SKM-1 treated with dmso at 0.1 percent for 144 hours (cell line): ENCODE results near the gene NTN4.
A peak's percentile ranks its signal among the peaks of the same experiment; 100 is the strongest.
"Not testable (repeated sequence)": the region's sequence is repeated elsewhere in the genome, so short reads cannot be mapped to it uniquely, and the experiment has no call there.

Source experiments
- DNase-seq: peaks from one replicate; lab custom pipeline; 2025; ENCODE audit not compliant: unreplicated experiment; lab: John Stamatoyannopoulos, UW

The NTN4 gene

DNA sequence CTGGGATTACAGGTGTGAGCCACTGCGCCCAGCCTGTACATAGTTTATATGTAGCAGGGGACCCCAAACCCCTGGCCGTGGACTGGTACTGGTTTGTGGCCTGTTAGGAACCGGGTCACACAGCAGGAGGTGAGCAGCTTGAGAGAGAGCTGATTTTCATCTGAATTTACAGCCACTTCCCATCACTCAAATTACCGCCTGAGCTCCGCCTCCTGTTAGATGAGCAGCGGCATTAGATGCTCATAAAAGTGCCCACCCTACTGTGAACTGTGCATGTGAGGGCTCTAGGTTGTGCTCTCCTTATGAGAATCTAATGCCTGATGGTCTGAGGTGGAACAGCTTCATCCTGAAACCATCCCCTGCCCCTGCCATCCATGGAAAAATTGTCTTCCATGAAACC, 119.3 kb downstream of the NTN4 start:
- no peak for DNase-seq

DNA sequence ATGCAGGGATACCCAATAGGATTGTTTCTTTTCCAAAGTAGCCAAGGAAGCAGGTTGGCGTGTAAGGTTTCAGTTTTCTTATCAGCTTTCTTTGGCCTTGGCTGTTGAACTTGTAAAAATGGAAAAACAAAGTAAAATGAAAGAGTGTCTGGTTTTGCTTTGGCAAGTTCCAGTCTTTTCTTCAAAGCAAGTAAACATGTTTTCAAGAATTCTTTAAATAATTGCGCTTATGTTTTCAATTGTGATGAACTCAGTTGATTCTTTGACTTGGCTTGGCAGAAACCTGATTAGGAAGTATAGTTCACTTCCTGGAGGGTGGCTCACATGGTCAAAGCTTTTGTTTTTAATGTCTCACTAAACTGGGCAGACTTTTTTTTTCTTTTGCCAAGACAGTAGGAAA, 127.0 kb downstream of the NTN4 start:
- no peak for DNase-seq

DNA sequence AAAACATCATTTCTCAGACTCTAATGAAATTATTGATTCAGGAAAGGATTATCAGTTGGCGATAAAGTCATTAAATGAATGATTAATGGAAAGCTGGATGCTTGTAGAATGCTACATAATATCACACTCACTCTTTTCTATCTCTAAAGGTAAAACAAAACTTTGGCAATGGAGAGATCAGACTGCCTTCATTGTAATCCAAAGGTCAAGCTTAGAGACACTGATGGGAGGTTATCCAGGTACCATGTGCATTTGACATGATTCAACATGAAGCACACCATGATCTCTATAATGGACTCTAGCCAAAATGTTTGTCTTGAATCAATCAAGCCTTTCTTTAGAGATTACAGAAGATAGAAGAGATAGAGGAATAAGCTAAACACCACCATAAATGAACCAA, 129.2 kb downstream of the NTN4 start:
- no peak for DNase-seq

DNA sequence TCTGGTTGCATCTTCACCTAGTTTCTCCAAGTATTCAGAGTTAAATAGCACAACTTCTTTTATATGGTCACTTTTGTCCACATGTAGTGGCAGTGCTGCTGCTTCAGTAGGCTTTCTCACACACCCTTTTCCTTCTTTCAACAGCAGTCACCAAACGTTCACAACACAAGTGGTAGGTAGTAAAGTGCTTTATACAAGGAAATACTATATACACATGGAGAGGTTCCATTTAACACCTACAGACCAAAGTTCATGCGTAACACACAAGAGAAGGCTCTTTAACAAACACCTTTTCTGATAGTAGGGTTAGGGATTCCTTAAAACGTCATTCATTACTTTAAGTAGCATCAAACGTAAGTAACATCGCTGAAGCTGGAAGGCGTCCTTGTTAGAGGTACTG, 132.2 kb downstream of the NTN4 start:
- DNase-seq: no peak

DNA sequence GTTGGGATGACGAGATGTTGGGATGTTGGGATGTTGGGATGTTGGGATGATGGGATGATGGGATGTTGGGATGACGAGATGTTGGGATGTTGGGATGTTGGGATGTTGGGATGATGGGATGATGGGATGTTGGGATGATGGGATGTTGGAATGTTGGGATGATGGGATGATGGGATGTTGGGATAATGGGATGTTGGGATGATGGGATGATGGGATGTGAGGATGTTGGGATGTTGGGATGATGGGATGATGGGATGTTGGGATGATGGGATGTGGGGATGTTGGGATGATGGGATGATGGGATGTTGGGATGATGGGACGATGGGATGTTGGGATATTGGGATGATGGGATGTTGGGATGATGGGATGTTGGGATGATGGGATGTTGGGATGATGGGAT, 135.9 kb downstream of the NTN4 start:
- DNase-seq: not testable (repeated sequence)

DNA sequence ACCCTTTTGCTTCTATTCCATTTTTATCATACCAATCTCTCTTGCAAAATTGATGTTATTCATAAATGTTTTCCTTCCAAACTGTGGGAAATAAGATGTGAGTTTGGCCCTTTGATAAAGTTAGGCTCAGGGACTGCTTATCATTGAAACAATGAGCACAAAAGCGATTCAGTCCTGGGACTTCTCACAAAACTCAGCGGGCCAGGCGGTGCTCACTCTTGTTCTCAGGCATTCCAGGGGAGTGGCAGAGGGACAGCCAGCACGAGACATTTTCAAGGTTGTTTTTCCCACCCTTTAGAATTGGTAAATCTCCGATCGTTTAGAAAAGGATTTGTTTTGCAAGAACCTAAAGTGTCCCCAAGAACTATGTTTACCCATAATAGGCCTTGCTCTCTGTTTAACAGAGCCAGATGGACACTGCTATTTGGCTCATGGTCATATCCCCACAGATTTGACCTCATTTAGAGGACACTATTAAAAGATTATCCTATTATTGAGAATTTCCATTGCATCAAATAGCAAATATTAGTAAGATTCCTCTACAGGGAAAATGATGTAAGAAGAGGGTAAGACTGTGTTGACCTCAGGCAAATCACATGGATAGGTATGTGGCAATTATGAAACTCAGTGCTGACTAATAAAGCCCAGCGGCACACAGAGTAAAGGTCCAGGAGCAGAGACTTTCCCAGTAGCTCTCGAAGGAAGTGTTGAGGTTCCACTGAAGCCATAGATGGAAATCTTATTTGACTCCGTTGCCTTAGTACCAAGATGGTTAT, 136.6 kb downstream of the NTN4 start:
- peak; percentile 2 for DNase-seq

DNA sequence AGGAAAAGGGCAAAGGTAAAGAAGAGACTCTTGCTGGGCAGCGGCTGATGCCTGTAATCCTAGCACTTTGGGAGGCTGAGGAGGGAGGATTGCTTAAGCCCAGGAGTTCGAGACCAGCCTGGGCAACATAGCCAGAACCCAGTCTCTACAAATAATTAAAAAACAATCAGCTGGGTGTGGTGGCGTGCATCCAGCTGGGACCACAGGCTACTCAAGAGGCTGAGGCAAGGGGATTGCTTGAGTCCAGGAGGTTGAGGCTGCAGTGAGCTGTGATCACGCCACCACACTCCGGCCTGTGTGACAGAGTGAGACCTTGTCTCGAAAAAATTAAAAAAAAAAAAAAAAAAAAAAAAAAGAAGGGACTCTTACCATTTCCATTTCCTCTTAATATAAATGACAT, 138.9 kb downstream of the NTN4 start:
- no peak for DNase-seq

DNA sequence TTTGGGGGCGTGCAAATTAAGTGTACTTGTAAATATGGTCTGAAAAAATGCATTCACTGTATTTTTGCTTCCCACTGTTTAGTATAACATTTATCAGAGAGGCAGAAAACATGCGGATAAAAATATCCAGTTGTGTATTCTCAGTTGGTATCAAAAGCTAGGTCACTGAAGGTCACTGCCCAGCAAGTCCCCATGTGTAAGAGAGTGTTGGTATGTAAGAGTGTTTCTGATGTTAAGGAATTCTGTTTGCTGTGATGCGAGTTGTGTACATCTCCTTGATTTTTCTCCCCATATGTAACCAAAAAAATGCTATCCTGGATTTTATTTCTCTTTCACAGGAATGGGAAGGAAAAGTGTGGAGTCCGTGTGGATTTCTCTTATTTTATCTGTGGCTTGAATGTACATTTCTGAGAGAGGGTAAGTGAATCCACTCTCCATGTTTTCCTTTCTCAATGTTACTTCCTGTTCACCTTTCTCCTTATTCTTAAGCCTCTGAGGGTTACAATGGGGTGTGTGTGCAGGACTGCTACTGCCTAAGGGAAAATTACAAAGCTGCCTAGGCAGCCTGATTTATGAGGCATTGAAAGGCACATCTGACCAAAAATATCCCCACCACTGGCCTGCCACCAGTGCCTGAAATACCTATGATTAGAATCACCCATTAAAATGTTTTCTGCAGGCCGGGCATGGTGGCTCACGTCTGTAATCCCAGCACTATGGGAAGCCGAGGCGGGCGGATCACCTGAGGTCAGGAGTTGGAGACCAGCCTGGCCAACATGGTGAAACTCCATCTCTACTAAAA, 141.4 kb downstream of the NTN4 start:
- DNase-seq: no peak

DNA sequence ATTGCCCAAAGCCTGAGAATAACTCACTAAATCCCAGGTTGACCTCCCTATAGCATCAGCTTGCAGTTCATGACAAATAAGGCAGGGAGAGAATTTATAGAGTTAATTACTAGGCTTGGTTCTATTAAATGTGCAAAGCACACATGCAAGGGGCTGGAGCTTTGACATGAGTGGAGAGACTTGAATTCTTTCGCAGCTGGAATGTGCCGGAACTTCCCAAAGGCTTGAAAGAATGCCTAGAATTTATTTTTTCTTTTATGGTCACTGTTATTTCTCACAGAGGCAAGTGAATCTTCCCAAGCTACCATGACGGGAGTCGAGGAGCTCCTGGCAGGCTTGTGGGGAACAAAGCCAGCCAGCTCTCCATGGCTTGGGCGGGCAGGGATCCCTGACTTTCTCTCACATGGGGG, 143.8 kb downstream of the NTN4 start:
- DNase-seq: no peak

DNA sequence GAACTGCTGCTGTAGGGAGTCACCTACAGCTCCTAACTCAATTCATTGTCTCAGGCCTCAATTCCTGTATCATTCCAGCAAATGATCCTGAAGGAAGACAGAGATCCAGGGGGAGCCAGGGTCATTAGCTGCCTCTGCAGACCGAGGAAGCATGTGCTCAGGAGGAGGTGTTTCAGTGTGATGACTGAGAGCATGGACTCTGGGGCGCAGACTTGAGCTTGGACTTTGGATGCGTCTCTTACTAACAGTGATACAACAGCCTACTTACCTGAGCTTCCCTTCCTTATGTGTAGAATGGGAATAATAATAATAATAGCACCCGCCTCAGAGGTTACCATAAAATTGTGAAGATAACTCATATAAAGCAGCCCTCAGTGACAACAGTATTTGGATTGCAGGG, 147.3 kb downstream of the NTN4 start:
- DNase-seq: no peak

DNA sequence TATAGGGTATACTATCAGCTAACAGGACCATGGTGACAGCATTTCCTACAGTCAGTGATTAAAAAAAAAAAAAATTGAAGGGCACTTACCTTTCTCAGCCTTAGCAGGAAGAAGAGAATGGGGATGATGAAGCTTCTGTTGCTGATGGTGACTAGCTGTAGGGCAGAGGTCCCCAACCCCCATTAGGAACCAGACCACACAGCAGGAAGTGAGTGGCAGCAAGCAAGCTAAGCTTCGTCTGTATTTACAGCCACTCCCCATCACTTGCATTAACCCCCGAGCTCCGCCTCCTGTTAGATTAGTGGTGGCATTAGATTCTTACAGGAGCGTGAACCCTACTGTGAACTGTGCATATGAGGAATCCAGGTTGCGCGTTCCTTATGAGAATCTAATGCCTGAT, 148.0 kb downstream of the NTN4 start:
- no peak for DNase-seq

DNA sequence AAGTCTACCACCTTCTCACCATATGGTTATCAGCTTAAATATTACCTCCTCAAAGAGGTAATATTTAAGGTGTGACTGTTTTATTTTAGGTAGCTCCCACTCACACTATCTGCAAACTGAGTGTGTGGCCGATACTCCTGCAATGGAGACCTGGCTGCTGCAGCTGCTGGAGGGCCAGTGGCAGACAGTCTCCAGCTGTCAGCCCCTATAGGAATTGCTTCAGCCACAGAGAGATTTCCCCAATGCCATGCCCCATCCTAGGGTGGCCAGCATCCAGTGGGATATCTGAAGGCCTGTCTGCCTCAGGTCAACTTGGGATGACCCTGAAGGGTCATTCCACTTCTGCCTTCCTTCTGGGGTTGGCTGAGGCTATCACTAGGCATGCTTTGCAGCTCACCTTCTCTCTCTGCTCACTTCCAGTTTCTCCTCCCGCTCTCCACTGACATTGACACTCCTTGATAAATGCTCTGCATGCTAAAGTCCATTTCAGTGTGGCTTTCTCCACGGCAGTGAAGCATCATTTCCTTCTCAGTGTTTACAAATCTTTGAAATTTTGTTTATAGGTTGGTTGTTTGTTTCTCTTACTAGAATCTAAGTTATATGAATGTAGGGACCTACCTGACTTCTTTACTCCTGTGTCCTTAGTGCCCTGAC, 149.1 kb downstream of the NTN4 start:
- DNase-seq: no peak

DNA sequence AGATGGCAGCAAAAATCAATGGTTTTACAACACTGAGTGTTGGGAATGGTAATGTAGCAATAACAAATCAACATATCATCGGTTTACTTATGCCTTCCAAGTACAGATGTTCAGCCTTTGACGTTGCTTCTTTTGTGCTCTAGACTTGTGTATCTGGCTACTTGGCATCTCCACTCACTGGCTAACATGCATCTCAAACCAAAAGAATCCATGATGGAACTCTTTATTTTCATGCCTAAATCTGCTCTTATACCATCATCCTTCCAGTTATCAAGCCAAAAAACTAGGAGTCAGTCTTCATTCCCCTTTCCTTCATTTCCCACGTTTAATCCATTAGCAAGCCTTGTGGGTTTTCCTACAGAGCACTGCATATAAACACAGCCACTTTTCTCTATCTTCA, 150.0 kb downstream of the NTN4 start:
- DNase-seq: no peak

DNA sequence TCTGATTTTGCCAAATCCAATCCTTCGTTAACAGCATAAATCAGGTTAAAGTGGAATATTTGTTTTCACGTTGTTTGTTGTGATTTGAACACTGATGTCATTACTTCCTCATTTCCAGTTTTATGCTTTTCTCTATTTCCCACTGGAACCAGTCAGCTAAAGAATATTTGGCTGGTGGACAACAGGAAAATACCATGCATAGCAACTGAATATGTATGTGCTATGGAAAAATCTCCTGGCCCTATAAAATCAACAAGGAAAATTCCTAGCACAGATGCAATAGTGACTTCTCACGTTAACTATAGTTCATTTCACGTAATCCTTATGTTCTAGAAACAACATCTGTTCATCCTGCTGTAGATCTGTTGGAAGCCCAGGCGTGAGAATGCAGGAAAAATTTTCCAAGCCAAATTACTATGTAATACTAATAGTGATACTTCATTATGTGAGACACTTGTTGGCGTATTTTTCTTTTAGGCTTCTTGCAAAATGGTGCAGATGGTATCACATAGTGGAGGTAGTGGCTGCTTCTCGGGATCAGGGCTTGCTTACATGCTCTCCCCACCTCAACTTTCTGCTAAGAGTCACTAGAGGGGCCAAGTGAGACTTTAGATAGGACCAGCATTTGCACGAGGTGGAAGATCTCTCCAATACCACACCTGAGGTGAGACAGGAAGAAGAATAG, 153.0 kb downstream of the NTN4 start:
- no peak for DNase-seq

DNA sequence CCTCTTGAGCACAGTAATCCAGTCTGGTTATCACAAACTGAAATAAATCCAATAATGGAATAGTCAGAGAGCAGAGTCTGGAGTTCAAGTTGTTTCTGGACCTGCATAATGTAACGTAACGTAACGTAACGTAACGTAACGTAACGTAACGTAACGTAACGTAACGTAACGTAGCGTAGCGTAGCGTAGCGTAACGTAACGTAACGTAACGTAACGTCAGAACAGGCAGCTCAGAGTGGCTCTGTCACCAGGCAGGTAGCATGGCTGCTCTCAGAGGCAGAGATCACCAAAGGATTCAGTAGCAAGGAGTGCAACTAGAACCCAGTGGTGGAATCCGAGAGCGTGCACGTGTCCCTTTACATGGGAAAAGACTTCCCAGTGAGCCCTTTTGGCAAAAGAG, 153.6 kb downstream of the NTN4 start:
- no peak for DNase-seq

DNA sequence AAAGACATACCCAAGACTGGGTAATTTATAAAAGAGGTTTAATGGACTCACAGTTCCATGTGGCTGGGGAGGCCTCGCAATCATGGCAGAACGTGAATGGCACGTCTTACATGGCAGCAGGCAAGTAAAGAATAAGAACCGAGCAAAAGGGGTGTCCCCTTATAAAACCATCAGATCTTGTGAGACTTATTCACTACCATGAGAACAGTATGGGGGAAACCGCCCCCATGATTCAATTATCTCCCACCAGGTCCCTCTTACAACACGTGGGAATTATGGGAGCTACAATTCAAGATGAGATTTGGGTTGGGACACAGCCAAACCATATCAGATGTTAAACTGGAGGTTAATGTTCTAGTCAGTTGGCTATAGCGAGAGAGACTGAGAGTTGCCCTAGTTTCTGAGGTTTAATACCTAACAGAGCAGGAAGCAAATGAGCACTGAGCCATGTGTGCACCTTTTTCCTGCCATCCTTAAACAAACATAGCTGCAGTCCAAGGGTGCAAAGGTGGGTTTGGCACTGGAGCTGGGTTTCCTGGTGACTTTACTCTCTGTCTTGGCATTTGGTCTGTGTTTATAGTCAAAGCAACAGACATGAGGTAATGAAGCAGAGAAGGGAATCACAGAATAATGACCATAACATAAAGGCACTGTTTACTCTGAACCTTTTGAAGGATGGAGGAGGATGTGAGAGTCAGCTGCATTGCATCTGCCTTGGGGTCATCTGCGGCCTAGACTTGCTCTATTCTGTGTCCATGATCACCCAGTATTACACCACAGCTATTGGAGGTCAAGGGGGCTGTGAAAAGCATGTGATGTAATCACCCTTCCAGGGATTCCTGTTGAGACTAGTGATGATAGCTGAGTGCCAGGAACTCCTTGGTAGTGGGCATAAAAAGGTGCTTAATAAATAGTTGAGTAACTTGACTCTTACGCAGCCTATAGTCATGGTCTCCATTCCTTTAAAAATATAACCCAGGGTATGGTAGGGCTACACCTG, 155.6 kb downstream of the NTN4 start:
- no peak for DNase-seq

DNA sequence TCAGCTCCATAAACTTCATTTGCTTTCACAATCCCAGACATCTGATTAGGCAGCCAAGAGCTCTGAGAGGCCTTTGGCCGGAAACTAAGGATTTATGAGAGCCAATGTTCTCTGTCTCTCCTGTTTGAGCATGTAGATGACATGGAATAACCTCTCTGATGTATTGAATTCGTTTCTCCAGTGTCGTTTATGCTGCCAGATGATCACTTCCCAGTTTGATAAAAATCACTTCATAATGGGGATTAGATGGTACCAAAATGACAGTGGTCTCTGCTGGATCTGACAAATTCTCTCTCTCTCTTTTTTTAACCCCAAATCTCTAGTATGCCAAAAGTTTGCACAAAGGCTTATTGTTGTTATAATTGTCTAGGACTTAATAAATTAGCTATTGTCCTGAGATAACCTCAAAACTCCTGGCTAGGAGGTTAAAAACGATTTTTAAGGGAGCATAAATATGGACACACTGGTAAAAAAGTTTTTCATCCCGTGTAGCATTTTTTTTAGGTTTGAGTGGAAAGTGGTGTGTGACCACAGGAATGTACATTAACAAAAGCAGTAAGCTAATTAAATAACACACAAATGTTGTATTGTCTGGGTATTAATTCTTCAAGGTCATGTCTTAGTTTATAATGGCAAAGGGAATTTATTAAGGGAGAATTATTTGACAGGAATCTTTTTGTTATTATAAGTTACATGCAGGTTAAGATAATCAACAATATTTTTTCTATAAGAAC, 156.7 kb downstream of the NTN4 start:
- DNase-seq: no peak

DNA sequence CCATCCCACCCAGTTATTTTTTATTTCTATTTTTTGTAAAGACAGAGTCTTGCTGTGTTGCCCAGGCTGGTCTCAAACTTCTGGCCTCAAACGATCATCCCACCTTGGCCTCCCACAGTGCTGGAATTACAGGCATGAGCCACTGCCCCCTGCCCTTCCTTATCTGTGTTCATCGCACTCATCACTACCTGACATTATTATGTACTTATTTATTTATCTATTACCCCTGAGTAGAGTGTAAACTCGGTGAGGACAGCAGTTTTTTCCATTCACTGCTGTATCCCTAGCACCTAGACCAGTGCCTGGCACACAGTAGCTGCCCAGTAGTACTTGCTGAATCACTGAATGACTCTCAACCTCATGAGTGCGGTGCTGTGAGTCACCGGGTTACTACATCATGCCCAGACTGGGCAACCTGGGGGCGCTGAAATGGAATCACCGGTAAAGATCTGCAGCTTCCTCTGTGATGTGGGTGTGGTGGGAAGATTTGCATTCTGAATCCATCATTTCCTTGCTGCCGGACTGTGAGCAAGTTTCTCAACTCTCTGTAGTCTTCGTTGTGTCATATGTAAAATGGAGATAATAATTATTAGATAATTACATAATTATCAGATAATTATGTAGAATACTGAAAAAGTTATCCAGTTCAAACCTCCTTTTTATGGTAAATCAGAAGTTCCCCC, 157.4 kb downstream of the NTN4 start:
- no peak for DNase-seq

DNA sequence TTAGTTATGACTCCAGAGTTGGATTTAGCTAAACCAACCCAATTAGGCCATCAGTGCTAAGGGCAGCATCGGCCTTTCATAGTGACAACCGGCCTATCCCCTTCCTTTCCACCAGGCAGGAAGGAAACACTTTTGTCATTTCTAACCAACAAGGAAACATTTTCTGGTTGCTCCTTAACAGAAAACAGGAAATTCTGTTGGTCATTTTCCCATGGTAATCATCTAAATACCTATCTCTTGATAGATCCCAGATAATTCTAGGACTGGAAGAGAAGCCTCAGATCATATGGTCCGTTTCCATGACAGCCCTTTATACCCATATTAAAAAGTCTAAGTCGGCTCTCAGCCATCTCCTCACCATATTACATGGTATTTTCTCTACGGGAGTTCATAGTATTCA, 160.1 kb downstream of the NTN4 start:
- DNase-seq: peak; percentile 0
